Keratinocyte (primary cell): Measurements from ENCODE around the gene N4BP2. TPM values are rescaled to one million over a fixed set of nuclear protein-coding genes. Genes with fewer than 3 reads are reported as not detected.
A peak's percentile ranks its signal among the peaks of the same experiment; 100 is the strongest.

Experiments
- DNase-seq: peaks from one replicate; pipeline ENCODE4 v3.0.0-alpha.2; 2011; ENCODE audit warnings: low read depth, missing footprints, low spot score
- FAIRE-seq: peaks from 2 replicates; lab custom pipeline; 2011; peaks lifted over from hg19 to GRCh38; lab: Jason Lieb, UNC
- H2AFZ ChIP-seq: 2 replicates; pipeline ENCODE4 v1.6.0; 2012; ENCODE audit warnings: low read length, control low read depth, inconsistent platforms; ENCODE audit not compliant: control insufficient read depth
- H3K27ac ChIP-seq: 2 replicates; pipeline ENCODE4 v1.5.1; 2011; ENCODE audit warnings: low read length; ENCODE audit not compliant: control insufficient read depth, insufficient read depth
- H3K27me3 ChIP-seq: 3 replicates; pipeline ENCODE4 v1.6.0; 2011; ENCODE audit warnings: low read length; ENCODE audit not compliant: control insufficient read depth, insufficient read depth; ENCODE audit errors: extremely low read depth
- H3K36me3 ChIP-seq, 2 experiments: 2 replicates in 1 of 2; 3 replicates in 1 of 2; pipeline ENCODE4 v1.5.1; 2011; ENCODE audit warnings: low read length in 2 of 2, mild to moderate bottlenecking in 1 of 2; ENCODE audit not compliant: control insufficient read depth in 2 of 2, insufficient read depth in 2 of 2; ENCODE audit errors: extremely low read depth in 1 of 2
- H3K4me1 ChIP-seq: 3 replicates; pipeline ENCODE4 v1.5.1; 2011; ENCODE audit warnings: low read length; ENCODE audit not compliant: control insufficient read depth, insufficient read depth; ENCODE audit errors: extremely low read depth
- H3K4me2 ChIP-seq: 3 replicates; pipeline ENCODE4 v1.6.0; 2011; ENCODE audit warnings: low read depth, low read length; ENCODE audit not compliant: control insufficient read depth, insufficient read depth; ENCODE audit errors: extremely low read depth
- H3K4me3 ChIP-seq, 3 experiments: fragments of 200-600 bp in 1 of 3; sonication (generic) in 1 of 3; 2 replicates in 2 of 3; 3 replicates in 1 of 3; pipeline ENCODE4 v1.5.1; 2011 to 2016; ENCODE audit warnings: low read length in 3 of 3, mild to moderate bottlenecking in 3 of 3, control low read depth in 2 of 3, inconsistent platforms in 1 of 3, low read depth in 1 of 3, mixed read lengths in 1 of 3, mixed run types in 1 of 3, moderate library complexity in 1 of 3; ENCODE audit not compliant: control insufficient read depth in 2 of 3, insufficient read depth in 2 of 3; ENCODE audit errors: extremely low read depth in 1 of 3
- H3K79me2 ChIP-seq: 2 replicates; pipeline ENCODE4 v1.6.0; 2012; ENCODE audit warnings: low read length; ENCODE audit not compliant: control insufficient read depth, insufficient read depth
- H3K9ac ChIP-seq: 3 replicates; pipeline ENCODE4 v1.6.0; 2011; ENCODE audit warnings: low read length; ENCODE audit not compliant: control insufficient read depth, insufficient read depth; ENCODE audit errors: extremely low read depth
- H3K9me1 ChIP-seq: 3 replicates; pipeline ENCODE4 v1.6.0; 2011; ENCODE audit warnings: low read length; ENCODE audit not compliant: control insufficient read depth, insufficient read depth; ENCODE audit errors: extremely low read depth
- H3K9me3 ChIP-seq: 2 replicates; pipeline ENCODE4 v1.5.1; 2012; ENCODE audit warnings: low read depth, low read length; ENCODE audit not compliant: control insufficient read depth
- H4K20me1 ChIP-seq: 3 replicates; pipeline ENCODE4 v1.6.0; 2011; ENCODE audit warnings: low read length; ENCODE audit not compliant: control insufficient read depth, insufficient read depth; ENCODE audit errors: extremely low read depth
- EZH2 ChIP-seq: IDR thresholded peaks from one replicate; pipeline ENCODE4 v1.6.1; 2012; ENCODE audit warnings: inconsistent platforms, mild to moderate bottlenecking, low read length, moderate library complexity
- dilution Hi-C: fragments of 300-500 bp; cut with MboI; formaldehyde crosslinking; loops from one replicate; pipeline ENCODE4 v1.7.0; 2020; ENCODE audit warnings: low sequenced_read_pairs; ENCODE audit not compliant: extremely low pct_ligation_motif_present
- polyA plus RNA-seq, 5 experiments: library from polyadenylated mRNA; depleted of rRNA in 3 of 5; stranded (reverse) in 3 of 5; stranded (forward) in 1 of 5; unstranded in 1 of 5; fragments of >200 nt; gene quantifications; 1 replicate in 1 of 5; 2 replicates in 3 of 5; 3 replicates in 1 of 5; pipeline versions ENCODE4 v1.2.1 to v1.2.3, GENCODE V29; 2011 to 2012; ENCODE audit warnings: missing spikeins in 2 of 5, low read depth in 1 of 5, low replicate concordance in 1 of 5
- TF ChIP-seq, protein P1 (sequence below), 3 experiments: IDR thresholded peaks in 1 of 3; conservative IDR thresholded peaks in 1 of 3; optimal IDR thresholded peaks in 1 of 3; 2 replicates in 2 of 3; 3 replicates in 1 of 3; pipeline versions ENCODE3 to v1.5.1; 2011; ENCODE audit warnings: low read length in 3 of 3, mild to moderate bottlenecking in 3 of 3, moderate library complexity in 2 of 3, control low read depth in 1 of 3, inconsistent platforms in 1 of 3; ENCODE audit not compliant: insufficient read depth in 2 of 3; ENCODE audit errors: extremely low read depth in 1 of 3

Gene N4BP2
- polyA plus RNA-seq, 1 donor (not counting 4 experiments of a cell fraction or from before 2014, with no cell fraction given) = 2.7 TPM

DNA sequence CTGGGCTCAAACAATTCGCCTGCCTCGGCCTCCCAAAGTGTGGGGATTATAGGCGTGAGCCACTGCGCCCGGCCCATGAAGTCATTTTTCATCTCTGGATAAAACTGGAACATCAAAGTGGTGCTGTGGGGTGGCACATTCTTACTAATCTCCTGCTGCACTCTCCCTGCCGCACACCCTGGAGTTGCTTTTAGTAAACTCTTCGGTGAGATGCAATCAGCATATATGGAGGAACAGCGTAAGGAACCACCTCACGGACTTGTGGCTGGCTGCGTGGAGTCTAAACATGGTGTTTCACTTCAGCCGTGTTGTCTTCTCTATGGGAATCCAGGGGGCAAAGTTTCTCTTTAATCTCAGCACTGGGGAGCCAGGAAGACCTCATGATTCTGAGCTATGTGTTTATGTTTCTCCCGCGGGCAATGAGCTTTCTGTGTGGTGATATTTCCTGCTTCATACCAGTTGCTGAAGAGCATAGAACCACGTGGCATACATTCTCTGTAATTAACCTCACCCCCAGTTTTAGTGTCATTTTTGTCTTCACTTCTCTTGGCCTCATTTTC lies 138.0 kb downstream of the N4BP2 start:
- Histone ChIP-seq H3K79me2 (no peaks in the 10 kb centered on the region), H3K9me3 (no peaks in the 10 kb centered on the region), H4K20me1 (no peaks in the 10 kb centered on the region), H3K36me3 (no peaks in the 10 kb centered on the region), H3K4me2 (no peak overlapping the region), H3K9me1 (no peaks in the 10 kb centered on the region), H2AFZ (peak overlapping the region; percentile 3), H3K27ac (no peak overlapping the region), H3K9ac (no peak overlapping the region), H3K4me1 (peaks cover 5% of the 10 kb centered on the region), H3K4me3 (no peak overlapping the region), H3K27me3 (no peaks in the 10 kb centered on the region)
- DNase-seq (no peak), FAIRE-seq (no peak)
- no peak for TF ChIP-seq EZH2
- TF ChIP-seq, protein P1, sequence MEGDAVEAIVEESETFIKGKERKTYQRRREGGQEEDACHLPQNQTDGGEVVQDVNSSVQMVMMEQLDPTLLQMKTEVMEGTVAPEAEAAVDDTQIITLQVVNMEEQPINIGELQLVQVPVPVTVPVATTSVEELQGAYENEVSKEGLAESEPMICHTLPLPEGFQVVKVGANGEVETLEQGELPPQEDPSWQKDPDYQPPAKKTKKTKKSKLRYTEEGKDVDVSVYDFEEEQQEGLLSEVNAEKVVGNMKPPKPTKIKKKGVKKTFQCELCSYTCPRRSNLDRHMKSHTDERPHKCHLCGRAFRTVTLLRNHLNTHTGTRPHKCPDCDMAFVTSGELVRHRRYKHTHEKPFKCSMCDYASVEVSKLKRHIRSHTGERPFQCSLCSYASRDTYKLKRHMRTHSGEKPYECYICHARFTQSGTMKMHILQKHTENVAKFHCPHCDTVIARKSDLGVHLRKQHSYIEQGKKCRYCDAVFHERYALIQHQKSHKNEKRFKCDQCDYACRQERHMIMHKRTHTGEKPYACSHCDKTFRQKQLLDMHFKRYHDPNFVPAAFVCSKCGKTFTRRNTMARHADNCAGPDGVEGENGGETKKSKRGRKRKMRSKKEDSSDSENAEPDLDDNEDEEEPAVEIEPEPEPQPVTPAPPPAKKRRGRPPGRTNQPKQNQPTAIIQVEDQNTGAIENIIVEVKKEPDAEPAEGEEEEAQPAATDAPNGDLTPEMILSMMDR (optimal IDR thresholded peaks at IDR 0.05 in 1 of 3, IDR thresholded peaks at IDR 0.05 in 1 of 3, conservative IDR thresholded peaks at IDR 0.05 in 1 of 3; ENCODE audit: extremely low read depth in 1 of 3, insufficient read depth in 2 of 3, low read length in 3 of 3) = no peak
- dilution Hi-C loops = no loop called here

GRCh38 chr4:40195182-40196177 lies 138.8 kb downstream of the N4BP2 start:
- dilution Hi-C loops = no loop called here
- Histone ChIP-seq H2AFZ (no peak overlapping the region), H3K36me3 (no peaks in the 10 kb centered on the region), H3K4me2 (no peak overlapping the region), H3K27me3 (no peaks in the 10 kb centered on the region), H3K4me1 (peaks cover 5% of the 10 kb centered on the region), H3K79me2 (no peaks in the 10 kb centered on the region), H3K27ac (no peak overlapping the region), H3K9me1 (no peaks in the 10 kb centered on the region), H3K9me3 (no peaks in the 10 kb centered on the region), H3K9ac (no peak overlapping the region), H4K20me1 (no peaks in the 10 kb centered on the region), H3K4me3 (no peak overlapping the region)
- TF ChIP-seq, protein P1 (optimal IDR thresholded peaks at IDR 0.05 in 1 of 3, IDR thresholded peaks at IDR 0.05 in 1 of 3, conservative IDR thresholded peaks at IDR 0.05 in 1 of 3; ENCODE audit: extremely low read depth in 1 of 3, insufficient read depth in 2 of 3, low read length in 3 of 3) = no peak
- no peak for TF ChIP-seq EZH2
- FAIRE-seq = no peak
- DNase-seq = no peak
